PFSK-1 (cell line): ENCODE results near the gene TIMM17B.

Source experiments
- FOXP2 ChIP-seq: optimal IDR thresholded peaks from 2 replicates; pipeline ENCODE3; 2011; ENCODE audit warnings: borderline replicate concordance, control low read depth, inconsistent platforms; ENCODE audit not compliant: insufficient read depth; ENCODE audit errors: extremely low read length, extremely low read depth
- POLR2AphosphoS5 ChIP-seq: IDR thresholded peaks from 2 replicates; pipeline ENCODE4 v1.6.1; 2012; ENCODE audit warnings: low read depth, mild to moderate bottlenecking, control low read depth, low read length, moderate library complexity
- REST ChIP-seq, 2 experiments: IDR thresholded peaks; 2 replicates each; pipeline versions ENCODE4 v1.6.1 to v1.8.0; 2011 to 2012; ENCODE audit warnings: low read depth in 2 of 2, low read length in 2 of 2, control low read depth in 1 of 2, inconsistent platforms in 1 of 2, mild to moderate bottlenecking in 1 of 2, moderate library complexity in 1 of 2; ENCODE audit not compliant: insufficient read depth in 1 of 2
- SIN3A ChIP-seq: IDR thresholded peaks from 2 replicates; pipeline ENCODE4 v1.6.1; 2012; ENCODE audit warnings: mild to moderate bottlenecking, low read length, moderate library complexity, borderline replicate concordance; ENCODE audit not compliant: insufficient read depth
- TAF1 ChIP-seq: IDR thresholded peaks from 2 replicates; pipeline ENCODE4 v1.6.1; 2012; ENCODE audit warnings: low read length, control low read depth, borderline replicate concordance; ENCODE audit not compliant: insufficient read depth

The TIMM17B gene

GRCh38 chrX:48905090-48905790 is 7.7 kb upstream of the TIMM17B start:
- TF ChIP-seq POLR2AphosphoS5 (no peak), FOXP2 (no peak), TAF1 (no peak), SIN3A (no peak), REST (IDR thresholded peaks at IDR 0.05; ENCODE audit: insufficient read depth in 1 of 2, low read depth in 2 of 2, low read length in 2 of 2) (no peak)

- TF ChIP-seq TAF1 = no peak
- no peak for TF ChIP-seq REST (IDR thresholded peaks at IDR 0.05; ENCODE audit: insufficient read depth in 1 of 2, low read depth in 2 of 2, low read length in 2 of 2)
- no peak for TF ChIP-seq POLR2AphosphoS5
- TF ChIP-seq SIN3A = no peak
- no peak for TF ChIP-seq FOXP2
Observed at GRCh38 chrX:48904626-48905025, 7.1 kb upstream of the TIMM17B start.

GRCh38 chrX:48904180-48904579 is 6.6 kb upstream of the TIMM17B start:
- TF ChIP-seq TAF1 (no peak), FOXP2 (no peak), SIN3A (no peak), POLR2AphosphoS5 (no peak; the same call in 1 of the 2 replicates), REST (IDR thresholded peaks at IDR 0.05; ENCODE audit: insufficient read depth in 1 of 2, low read depth in 2 of 2, low read length in 2 of 2) (no peak)

GRCh38 chrX:48903290-48903689 is 5.7 kb upstream of the TIMM17B start:
- no peak for TF ChIP-seq SIN3A
- TF ChIP-seq POLR2AphosphoS5 = no peak
- no peak for TF ChIP-seq TAF1
- TF ChIP-seq FOXP2 = no peak
- TF ChIP-seq REST (IDR thresholded peaks at IDR 0.05; ENCODE audit: insufficient read depth in 1 of 2, low read depth in 2 of 2, low read length in 2 of 2) = no peak
